Measurements from ENCODE around the gene PRR12.

Gene PRR12

GRCh38 chr19:49560358-49560900 lies 30.6 kb upstream of the PRR12 start:
- no peak for DNase-seq (ENCODE audit: low read depth)

DNA sequence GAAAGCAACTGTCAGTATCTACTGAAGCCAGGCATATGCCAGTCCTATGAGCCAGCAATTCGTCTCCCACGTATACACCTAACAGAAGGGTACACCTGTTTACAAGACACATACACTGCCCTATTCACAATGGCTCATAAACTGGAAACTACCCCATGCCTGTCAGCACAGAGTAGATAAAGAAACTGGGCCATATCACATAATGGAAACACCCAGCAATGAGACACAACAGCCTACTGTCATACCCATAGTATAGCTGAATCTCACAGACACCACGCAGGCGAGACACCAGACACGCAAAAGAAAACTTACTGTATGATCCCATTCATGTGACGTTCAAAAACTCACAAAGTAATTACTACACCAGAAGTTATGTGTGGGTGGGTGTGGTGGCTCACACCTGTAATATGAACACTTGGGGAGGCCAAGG lies 26.4 kb upstream of the PRR12 start:
- DNase-seq (ENCODE audit: low read depth) = no peak

- DNase-seq (ENCODE audit: low read depth) = no peak
These were observed 25.7 kb upstream of the PRR12 start for GRCh38 chr19:49565261-49565660.

- no peak for DNase-seq (ENCODE audit: low read depth)
These were observed 24.7 kb upstream of the PRR12 start for GRCh38 chr19:49566302-49566701.

DNA sequence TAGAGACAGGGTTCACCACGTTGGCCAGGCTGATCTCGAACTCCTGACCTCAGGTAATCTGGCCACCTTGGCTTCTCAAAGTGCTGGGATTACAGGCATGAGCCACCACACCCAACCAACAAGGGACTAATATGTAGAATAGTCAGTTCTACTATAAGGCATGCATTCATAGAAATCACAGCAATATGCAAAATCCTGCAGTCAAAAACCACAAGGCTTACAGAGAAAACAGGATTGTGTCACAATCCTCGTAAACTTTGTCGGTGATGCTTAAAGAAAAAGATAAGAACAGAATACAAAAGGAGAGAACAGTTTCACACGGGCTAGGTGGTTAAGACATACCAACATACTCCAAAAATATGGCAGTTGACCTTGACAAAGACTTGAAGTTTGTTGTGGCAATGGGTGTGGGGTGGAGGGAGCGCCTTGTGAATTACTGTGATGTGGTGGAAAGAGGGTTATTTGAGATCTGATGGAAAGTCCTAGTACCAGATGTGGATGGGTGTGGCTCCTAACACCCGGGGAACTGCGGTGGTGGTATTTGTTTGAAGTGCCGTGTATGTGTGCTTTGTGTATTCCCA lies 23.0 kb upstream of the PRR12 start:
- DNase-seq (ENCODE audit: low read depth) = no peak

DNA sequence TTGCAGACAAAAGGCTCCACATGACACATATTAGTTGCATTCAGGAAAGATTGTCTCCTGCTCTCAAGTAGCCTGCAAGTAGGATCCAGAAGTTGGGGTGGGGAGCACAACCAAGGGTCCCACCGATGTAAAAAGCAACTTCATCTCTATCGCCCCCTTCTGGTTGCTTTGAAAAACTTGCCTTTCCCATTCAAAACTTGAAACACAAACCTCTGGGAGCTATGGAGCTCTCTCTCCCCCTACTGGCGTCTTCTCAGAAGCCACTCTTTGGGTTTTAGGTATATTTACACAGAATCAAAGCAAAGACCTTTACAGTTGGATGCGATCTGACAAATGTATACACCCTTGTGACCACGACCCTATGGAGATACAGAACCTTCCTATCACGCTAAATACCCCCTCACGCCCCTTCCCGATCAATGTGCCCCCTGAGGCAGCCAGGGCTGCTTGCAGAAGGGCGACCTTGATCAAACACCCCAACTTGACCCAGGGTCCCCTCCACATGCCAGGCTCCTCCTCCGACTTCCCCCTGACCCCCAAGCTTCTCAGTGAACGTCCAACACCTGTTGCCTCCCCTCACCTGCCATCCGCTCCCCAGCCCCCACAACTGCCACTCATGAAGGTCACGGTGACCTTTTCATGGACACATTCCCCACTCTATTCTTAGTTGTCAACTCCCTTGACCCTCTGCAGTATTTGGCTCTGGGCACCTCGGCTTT lies 20.7 kb upstream of the PRR12 start:
- DNase-seq (ENCODE audit: low read depth) = no peak

DNA sequence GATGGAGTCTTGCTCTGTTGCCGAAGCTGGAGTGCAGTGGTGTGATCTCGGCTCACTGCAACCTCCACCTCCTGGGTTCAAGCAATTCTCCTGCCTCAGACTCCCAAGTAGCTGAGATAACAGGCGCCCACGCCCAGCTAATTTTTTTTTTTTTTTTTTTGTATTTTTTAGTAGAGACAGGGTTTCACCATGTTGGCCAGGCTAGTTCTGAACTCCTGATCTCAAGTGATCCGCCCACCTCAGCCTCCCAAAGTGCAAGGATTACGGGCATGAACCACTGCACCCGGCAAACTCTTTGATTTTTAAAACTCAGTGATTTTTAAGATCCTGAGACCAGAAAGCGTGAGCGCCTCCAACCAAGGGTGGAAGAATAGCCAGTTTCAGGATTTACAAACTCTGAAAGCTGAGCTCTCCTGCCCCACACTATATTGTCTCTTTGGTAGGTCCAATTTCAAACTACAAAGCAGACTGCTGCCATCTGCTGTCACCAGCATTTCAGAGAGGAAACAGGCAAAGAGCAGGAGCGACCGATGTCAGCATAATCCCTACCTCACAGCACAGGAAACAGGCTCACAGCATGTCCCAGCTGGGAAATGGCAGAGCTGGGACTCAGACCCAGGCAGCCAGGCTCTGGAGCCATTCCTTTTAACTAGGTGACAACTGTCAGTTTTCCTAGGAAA lies 19.8 kb upstream of the PRR12 start:
- DNase-seq (ENCODE audit: low read depth) = no peak

- no peak for DNase-seq (ENCODE audit: low read depth)
These were observed 18.0 kb upstream of the PRR12 start for GRCh38 chr19:49573009-49573408.

DNA sequence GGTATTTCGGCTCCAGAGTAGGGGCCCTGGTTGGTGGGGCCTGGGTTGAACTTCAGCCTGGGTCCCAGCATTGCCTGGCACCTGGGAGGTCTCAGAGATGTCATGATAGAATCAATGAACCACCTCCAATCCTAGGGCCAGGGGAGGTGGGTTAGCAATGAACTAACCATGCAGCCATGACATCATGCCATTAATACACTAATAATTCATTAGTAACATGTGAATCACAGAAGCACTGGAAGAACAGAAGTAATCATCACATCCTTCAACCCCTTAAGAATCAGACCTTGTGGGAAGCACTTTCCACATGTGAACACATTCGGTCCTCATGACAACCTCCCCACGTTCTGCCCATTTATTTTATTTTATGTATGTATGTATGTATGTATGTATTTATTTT lies 17.6 kb upstream of the PRR12 start:
- DNase-seq (ENCODE audit: low read depth) = no peak

- no peak for DNase-seq (ENCODE audit: low read depth)
These were observed 16.7 kb upstream of the PRR12 start for GRCh38 chr19:49574206-49574755.

GRCh38 chr19:49579193-49579592 lies 11.8 kb upstream of the PRR12 start:
- DNase-seq (ENCODE audit: low read depth) = no peak

DNA sequence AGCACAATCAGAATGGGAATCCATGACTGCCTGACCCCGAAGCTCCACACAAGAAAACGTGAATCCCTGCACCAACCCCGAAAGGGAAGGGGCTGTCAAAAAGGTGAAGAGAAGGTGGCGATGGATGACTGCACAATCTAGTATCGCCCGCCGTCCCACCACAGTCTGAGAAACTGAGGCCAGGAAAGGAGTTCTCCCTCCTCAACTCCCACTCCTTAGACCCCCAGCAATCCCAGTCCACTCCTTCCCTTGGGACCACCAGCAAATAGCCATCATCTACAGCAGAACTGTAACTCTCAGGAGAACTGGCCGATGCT lies 11.1 kb upstream of the PRR12 start:
- no peak for DNase-seq (ENCODE audit: low read depth)

GRCh38 chr19:49580264-49581006 lies 10.5 kb upstream of the PRR12 start, which contains the start of gene NOSIP:
Gene NOSIP, minus strand, starts transcription at chr19:49580556. Its CDS starts 19,865 bp downstream, at chr19:49560691.
- DNase-seq (ENCODE audit: low read depth) = peak; percentile 94

DNA sequence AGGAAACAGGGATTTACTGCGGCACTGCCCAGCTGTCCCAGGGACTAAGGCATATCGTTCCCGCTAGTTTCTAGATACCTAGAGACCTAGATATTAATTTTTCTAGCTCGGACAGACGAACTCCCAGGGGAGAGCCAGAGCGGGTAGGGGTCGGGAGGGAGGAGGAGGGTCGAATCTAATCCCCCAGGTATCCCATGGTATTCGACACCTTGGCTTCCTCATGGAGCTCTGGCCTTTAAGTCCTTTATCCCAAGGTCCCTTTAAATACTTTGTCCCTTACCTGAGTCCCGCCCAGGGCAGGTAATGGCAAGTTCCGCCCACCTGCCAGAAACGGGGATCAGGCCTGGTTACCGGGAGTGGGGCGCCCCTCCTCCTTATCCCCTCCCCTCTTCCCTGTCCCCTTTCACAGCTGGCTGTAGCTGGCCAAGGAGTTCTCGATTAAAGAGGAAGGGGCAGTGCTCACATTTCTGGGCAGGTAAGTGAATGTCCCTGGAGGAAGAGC lies 9.9 kb upstream of the PRR12 start, which contains the start of gene PRRG2:
TSS of gene PRRG2 (plus strand) at position 310 of the 502 bp plus-strand sequence. CDS start 1,904 bp downstream, outside the sequence.
- no peak for DNase-seq (ENCODE audit: low read depth)

DNA sequence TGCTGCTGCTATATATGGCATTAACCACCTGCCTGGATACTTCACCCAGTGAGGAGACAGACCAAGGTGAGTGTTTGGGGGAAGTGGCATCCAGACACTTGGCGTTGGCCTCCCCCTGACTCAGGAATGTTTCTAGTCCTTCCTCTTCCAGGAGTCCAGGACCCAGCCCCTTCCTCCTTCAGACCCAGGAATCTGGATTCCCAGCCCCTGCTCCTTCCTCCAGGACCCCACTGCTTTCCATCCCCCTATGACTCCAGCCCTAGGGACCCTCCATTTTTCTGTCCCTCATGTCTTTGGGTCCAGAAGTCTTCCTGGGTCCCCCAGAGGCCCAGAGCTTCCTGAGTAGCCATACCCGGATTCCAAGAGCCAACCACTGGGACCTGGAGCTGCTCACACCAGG lies 7.7 kb upstream of the PRR12 start:
- no peak for DNase-seq (ENCODE audit: low read depth)

- DNase-seq (ENCODE audit: low read depth) = no peak
These were observed 6.0 kb upstream of the PRR12 start for GRCh38 chr19:49585023-49585422.

GRCh38 chr19:49587227-49587626 lies 3.8 kb upstream of the PRR12 start:
- DNase-seq (ENCODE audit: low read depth) = no peak

DNA sequence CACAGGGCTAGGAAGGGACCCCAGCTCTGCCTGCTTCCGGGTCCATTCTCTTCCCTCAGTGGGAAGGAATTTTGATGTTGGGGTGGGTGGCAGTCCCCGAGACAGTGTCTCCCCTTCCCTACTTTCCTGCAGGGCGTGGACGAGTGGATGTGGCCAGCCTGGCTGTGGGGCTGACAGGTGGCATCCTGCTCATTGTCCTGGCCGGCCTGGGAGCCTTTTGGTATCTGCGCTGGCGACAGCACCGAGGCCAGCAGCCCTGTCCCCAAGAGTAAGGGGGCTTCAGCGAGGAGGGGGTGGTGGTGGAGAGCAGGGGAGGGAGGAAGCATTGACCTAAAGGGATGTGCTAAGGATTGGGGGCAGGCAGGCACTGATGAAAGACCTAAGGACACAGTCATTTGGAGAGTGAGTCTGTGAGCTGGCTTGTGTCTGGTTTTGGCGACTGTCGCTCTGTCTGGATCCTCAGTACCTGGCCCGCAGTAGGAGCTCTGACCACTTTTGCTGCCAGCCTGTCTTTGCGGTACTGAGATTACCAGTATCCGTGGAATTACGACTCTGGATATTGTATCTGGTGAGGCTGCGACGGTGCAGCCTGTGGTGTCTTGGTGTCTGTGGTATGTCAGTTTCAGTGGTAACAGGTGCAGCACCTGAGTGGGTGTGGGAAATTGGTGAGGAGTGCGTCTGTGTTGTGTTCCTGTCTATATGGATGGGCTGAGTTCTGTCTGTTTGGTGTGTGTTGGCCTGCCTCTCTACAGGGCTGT lies 2.4 kb upstream of the PRR12 start:
- no peak for DNase-seq (ENCODE audit: low read depth)

DNA sequence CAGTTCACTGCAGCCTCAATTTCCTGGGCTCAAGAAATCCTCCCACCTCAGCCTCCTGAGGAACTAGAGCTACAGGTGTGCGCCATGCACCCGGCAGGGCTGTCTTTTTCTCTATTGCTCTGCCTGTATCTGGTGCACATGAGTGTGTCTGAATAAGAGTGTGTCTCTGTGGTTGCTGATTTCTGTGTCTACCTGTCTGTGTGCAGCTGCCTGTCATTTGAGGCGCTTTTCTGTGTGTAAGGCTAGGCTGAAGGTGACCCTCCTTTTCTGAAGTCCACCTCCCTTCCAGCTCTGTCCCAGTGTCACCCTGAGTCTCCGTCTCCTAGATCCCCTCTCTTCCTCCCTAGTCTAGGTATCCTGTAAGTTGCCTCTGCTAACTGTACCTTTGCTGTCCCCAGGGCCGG lies 1.5 kb upstream of the PRR12 start:
- no peak for DNase-seq (ENCODE audit: low read depth)

DNA sequence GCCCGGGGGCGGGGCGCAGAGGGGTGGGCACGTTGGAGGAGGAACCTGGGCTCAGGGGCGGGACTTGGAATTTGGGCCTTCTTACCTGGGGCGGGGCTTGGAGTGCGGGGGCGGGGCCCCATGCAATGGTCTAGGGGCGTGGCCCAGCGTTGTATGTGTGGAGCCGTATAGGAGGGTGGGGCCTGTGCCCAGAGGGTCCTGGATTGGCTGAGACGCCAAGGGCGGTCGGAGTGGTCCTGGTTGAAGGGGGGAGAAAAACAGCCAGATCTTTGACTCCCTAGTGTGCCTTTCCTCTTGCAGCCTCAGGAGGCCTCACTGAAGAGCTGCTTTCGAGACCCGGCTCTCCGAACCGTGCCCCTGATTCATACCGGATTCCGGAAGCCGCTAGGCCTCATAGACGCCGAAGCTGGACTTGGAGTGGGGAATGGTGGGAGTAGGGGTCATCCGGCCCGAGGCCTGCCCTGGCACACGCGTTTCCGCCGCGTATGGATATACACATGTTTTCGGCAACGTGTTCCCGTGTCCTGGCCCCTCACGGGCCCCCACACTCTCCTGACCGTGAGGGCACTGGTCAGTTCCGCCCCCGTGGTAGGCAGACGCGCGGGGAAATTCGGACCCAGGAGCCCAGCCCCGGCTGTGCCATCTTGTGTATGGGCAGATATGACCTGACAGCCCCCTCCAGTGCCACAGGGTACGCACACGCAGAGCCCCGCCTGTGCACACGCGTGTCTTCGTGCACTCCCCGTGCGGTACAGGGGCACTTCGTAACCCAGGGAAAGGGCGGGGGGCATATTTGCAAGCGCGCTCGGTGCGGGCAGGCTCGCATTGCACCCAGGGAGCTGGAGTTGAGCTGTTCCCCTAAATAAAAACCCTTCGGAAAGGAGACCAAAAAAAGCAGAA lies 661 bp upstream of the PRR12 start:
- DNase-seq (ENCODE audit: low read depth) = peak; percentile 85

Data from stimulated activated CD8-positive, alpha-beta memory T cell treated with anti-CD3 and anti-CD28 coated beads, Interleukin-7, amount 100 ng/mL, for 24 hours (primary cell).